Measurements from ENCODE around the gene DSTN.

DNA sequence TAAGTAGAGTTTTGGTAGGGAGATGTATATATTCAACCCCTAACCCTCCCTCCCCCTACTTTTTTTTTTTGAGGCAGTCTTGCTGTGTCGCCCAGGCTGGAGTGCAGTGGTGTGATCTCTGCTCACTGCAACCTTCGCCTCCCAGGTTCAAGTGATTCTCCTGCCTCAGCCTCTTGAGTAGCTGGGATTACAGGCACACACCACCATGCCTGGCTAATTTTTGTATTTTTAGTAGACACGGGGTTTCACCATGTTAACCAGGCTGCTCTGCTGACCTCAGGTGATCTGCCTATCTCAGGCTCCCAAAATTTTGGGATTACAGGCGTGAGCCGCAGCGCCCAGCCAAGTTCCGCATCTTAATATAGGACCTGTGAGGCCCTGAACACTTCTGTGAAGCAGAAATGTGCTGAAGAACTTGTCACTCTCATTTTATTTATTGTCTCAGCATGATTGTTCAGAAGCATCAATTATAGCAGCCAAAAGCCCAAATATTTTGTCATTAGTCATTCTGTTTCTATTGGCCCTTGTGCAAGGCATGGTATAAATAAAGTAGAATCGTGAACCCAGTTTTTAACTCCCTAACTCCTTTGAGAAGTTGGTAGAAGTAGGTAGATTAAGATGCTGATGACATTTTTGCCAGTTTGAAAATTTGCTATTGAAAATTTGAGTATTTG, 19.4 kb downstream of the DSTN start:
- TF ChIP-seq POLR2A (IDR thresholded peaks at IDR 0.05) (no peak), CTCF (IDR thresholded peaks at IDR 0.05) (no peak)

All from esophagus squamous epithelium (tissue), 4 donors.